ENCODE data around the gene TUBGCP2.

TUBGCP2 gene

GRCh38 chr10:133310789-133311188, 2.1 kb upstream of the TUBGCP2 start:
- no peak for DNase-seq (ENCODE audit: low read depth)

DNA sequence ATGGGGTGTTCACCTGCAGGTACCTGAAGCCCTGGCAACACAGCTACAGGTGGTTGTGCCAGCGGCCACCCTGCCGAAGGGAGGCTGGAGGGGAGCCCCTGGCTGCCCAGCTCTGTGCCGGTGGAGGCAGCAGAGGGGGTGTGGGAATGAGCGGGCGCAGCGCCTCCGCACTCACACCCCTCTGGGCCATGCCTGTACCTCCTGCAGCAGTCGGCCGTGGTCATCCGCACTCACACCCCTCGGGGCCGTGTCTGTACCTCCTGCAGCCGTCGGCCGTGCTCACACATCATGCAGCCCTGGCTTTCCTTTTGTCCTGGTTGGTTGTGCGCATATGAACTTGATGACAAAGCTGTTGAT, 1.7 kb upstream of the TUBGCP2 start:
- no peak for DNase-seq (ENCODE audit: low read depth)
- TF ChIP-seq, protein P1, sequence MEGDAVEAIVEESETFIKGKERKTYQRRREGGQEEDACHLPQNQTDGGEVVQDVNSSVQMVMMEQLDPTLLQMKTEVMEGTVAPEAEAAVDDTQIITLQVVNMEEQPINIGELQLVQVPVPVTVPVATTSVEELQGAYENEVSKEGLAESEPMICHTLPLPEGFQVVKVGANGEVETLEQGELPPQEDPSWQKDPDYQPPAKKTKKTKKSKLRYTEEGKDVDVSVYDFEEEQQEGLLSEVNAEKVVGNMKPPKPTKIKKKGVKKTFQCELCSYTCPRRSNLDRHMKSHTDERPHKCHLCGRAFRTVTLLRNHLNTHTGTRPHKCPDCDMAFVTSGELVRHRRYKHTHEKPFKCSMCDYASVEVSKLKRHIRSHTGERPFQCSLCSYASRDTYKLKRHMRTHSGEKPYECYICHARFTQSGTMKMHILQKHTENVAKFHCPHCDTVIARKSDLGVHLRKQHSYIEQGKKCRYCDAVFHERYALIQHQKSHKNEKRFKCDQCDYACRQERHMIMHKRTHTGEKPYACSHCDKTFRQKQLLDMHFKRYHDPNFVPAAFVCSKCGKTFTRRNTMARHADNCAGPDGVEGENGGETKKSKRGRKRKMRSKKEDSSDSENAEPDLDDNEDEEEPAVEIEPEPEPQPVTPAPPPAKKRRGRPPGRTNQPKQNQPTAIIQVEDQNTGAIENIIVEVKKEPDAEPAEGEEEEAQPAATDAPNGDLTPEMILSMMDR (conservative IDR thresholded peaks at IDR 0.05; ENCODE audit: control insufficient read depth, insufficient read depth, low read depth, low read length): no peak
- no peak overlapping the region for H3K4me3 ChIP-seq (ENCODE audit: control insufficient read depth, low read depth, low read length)

More at GRCh38 chr10:133310789-133311188, 2.1 kb upstream of the TUBGCP2 start:
- no peak overlapping the region for H3K4me3 ChIP-seq (ENCODE audit: control insufficient read depth, low read depth, low read length)
- TF ChIP-seq, protein P1 (conservative IDR thresholded peaks at IDR 0.05; ENCODE audit: control insufficient read depth, insufficient read depth, low read depth, low read length): no peak

GRCh38 chr10:133309720-133310398, 1.2 kb upstream of the TUBGCP2 start:
- no peak overlapping the region for H3K4me3 ChIP-seq (ENCODE audit: control insufficient read depth, low read depth, low read length)
- TF ChIP-seq, protein P1 (conservative IDR thresholded peaks at IDR 0.05; ENCODE audit: control insufficient read depth, insufficient read depth, low read depth, low read length): no peak
- DNase-seq (ENCODE audit: low read depth): no peak

DNA sequence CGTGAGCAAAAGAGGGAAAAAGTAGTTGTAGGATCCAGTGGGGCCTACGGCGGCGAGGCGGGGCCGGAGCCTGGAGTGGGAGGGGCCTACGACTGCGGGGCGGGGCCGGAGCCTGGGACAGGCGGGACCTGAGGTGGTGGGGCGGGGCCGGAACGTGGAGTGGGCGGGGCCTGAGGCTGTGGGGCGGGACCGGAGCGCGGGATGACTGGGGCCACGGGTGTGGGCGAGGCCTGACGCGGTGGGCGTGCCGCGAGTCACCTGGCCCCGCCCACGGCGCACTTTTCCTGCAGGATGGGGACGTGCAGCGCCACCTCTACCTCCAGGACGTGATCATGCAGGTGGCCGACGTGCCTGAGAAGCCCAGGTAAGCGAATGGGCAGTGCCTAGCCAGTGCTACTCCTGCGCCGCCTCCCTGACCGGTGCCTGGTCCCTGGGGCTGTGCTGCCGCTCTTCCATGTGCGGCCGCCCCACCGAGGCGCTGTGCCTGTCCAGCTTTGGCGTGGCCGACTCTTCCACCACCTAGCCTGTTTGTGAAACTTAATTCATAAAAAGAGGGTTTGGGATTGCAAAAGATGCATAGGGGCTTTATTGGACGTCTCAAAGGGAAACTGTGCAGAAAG, 538 bp upstream of the TUBGCP2 start:
- TF ChIP-seq, protein P1 (conservative IDR thresholded peaks at IDR 0.05; ENCODE audit: control insufficient read depth, insufficient read depth, low read depth, low read length): no peak
- peak overlapping the region; percentile 85 for H3K4me3 ChIP-seq (ENCODE audit: control insufficient read depth, low read depth, low read length)
- peak; percentile 85 for DNase-seq (ENCODE audit: low read depth)

DNA sequence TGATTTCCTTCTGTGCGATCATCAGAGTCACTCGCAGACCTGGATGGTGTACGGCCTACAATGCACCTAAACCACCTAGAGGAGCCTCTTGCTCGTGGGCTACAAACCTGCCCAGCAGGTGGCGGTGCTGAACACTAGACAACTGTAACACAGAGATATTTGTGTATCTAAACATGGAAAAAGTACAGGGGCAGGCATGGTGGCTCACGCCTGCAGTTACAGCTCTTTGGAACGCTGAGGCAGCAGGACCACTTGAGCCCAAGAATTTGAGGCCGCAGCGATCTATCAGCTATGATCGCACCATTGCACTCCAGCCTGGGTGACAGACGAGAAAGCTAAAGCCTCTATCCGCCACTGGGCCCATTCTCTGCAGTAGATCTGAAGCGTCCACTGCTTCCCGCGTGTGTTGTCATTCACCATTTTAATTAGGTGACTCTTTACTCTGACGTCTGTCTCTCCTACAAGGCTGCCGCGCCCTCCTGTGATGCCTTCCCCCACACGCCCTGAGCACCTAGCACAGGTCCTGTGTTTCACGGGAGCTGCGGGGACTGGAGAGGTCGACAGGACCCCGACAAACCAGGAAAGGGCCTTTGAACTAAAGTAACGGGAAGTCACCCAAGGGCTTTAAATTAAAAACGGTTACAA, 774 bp downstream of the TUBGCP2 start:
- peak; percentile 58 for DNase-seq (ENCODE audit: low read depth)
- TF ChIP-seq, protein P1 (conservative IDR thresholded peaks at IDR 0.05; ENCODE audit: control insufficient read depth, insufficient read depth, low read depth, low read length): peak; percentile 71

DNA sequence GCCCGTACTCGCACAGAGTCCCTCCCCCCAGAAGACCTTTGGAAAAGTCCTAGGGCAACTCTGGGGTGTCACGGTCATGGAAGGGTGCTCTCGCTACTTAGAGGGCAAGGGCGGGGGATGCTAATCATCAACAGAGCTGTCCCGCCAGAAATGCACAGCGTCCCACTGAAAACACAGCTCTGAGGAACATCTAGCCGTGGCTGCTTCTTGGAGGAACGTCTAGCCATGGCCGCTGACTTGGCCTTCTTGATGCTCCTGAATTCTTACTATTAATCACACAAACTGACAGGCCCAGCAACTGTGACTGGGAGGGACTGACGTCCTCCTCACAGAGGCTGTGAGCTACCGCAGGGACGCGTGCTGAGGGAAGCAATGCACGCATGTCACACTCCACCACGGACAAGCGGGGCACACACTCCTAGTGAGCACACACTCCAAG, 1.7 kb downstream of the TUBGCP2 start:
- H3K4me3 ChIP-seq (ENCODE audit: control insufficient read depth, low read depth, low read length): no peak overlapping the region
- TF ChIP-seq, protein P1 (conservative IDR thresholded peaks at IDR 0.05; ENCODE audit: control insufficient read depth, insufficient read depth, low read depth, low read length): no peak
- DNase-seq (ENCODE audit: low read depth): no peak

More for the DNA sequence above, 774 bp downstream of the TUBGCP2 start:
- peak overlapping the region; percentile 85 for H3K4me3 ChIP-seq (ENCODE audit: control insufficient read depth, low read depth, low read length)

Data from fibroblast of mammary gland (primary cell).